Measurements from ENCODE around the gene RTKN2. TPM values are rescaled to one million over a fixed set of nuclear protein-coding genes. Genes with fewer than 3 reads are reported as not detected.

Gene RTKN2
- total RNA-seq, 1 experiment from 2014 or later = 14.4 TPM

- Histone ChIP-seq H3K9me3 (ENCODE audit: control insufficient read depth, low read depth, low read length) (no peaks in the 10 kb centered on the region), H2AFZ (ENCODE audit: low read length) (no peak overlapping the region), H3K4ac (ENCODE audit: low read depth, low read length) (no peak overlapping the region), H2BK12ac (ENCODE audit: insufficient read length, low read depth, low read length) (no peak overlapping the region), H3K14ac (ENCODE audit: insufficient read depth, low read length) (no peak overlapping the region), H4K20me1 (ENCODE audit: control insufficient read depth, insufficient read depth, insufficient read length) (no peaks in the 10 kb centered on the region), H3K23me2 (ENCODE audit: insufficient read length, low read depth, low read length, poor library complexity, severe bottlenecking) (no peaks in the 10 kb centered on the region), H3K4me1 (ENCODE audit: insufficient read depth, low read length) (no peaks in the 10 kb centered on the region), H3K18ac (ENCODE audit: insufficient read length, low read depth, low read length) (no peak overlapping the region), H2BK20ac (ENCODE audit: low read depth, low read length, poor library complexity, severe bottlenecking) (no peak overlapping the region), H4K5ac (ENCODE audit: insufficient read length, low read depth, low read length) (no peak overlapping the region), H3K9ac (ENCODE audit: extremely low read depth, insufficient read length, low read length) (no peak overlapping the region), H3K4me2 (ENCODE audit: insufficient read depth, insufficient read length, low read length) (no peak overlapping the region), H3K56ac (ENCODE audit: insufficient read length, low read depth, low read length) (no peak overlapping the region), H3K79me2 (ENCODE audit: insufficient read depth, low read length) (no peaks in the 10 kb centered on the region), H2BK15ac (ENCODE audit: low read depth, low read length) (no peak overlapping the region), H2BK120ac (ENCODE audit: low read depth, low read length, poor library complexity, severe bottlenecking) (no peak overlapping the region), H3K23ac (ENCODE audit: insufficient read length, low read depth, low read length) (no peak overlapping the region), H2BK5ac (ENCODE audit: insufficient read length, low read length) (no peak overlapping the region), H4K8ac (replicated peaks; ENCODE audit: insufficient read length, low read depth, low read length) (no peak overlapping the region), H4K91ac (ENCODE audit: insufficient read length, low read depth, low read length) (no peak overlapping the region), H3K79me1 (ENCODE audit: insufficient read depth, low read depth, low read length, poor library complexity, severe bottlenecking) (no peaks in the 10 kb centered on the region), H3K27ac (ENCODE audit: insufficient read length, low read depth, low read length) (no peak overlapping the region), H2AK5ac (ENCODE audit: insufficient read length, low read length) (no peak overlapping the region), H3K27me3 (ENCODE audit: insufficient read depth, low read length) (no peaks in the 10 kb centered on the region), H3T11ph (ENCODE audit: low read length) (no peak overlapping the region)
- no peak for DNase-seq
- Mint-ChIP-seq H3K4me3 (no peak overlapping the region), H3K4me1 (peaks cover 13 to 19% of the 10 kb centered on the region in 2 experiments), H3K27ac (no peak overlapping the region), H3K9me3 (peaks cover 0 to 1% of the 10 kb centered on the region in 2 experiments; a peak in 1 of 5 replicates), H3K36me3 (ENCODE audit: insufficient read depth in 1 of 3, low read depth in 3 of 3) (peaks cover under 1 to 9% (median 2%) of the 10 kb centered on the region in 3 experiments; a peak in 3 of 7 replicates), H3K27me3 (ENCODE audit: low read depth) (no peaks in the 10 kb centered on the region)
- no peak for TF ChIP-seq CTCF (conservative IDR thresholded peaks at IDR 0.05)
- no CpG with 5 or more reads among the region's 11 CpGs for WGBS (ENCODE audit: extremely low coverage, insufficient read length, low lambda C conversion rate)
Measured at GRCh38 chr10:62185919-62186692, 82.5 kb downstream of the RTKN2 start.

All from H9 (cell line).